ENCODE measurements around the gene HRAS.

DNA sequence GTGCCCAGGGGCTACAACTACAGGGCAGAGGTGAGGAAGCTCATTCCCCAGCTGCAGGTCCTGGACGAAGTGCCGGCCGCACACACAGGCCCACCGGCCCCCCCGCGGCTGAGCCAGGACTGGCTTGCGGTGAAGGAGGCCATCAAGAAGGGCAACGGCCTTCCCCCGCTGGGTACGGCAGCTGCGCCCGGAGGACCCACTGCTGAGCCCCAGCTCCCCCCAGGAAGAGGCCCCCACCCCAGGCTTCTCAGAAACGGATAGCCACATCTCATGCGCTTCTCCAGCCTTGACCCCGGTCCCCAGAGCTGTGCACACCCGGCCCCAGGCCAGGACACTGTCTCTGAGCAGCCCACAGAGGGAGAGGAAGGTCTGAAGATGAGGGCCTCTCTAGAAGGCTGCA, 15.8 kb upstream of the HRAS start:
- TF ChIP-seq EZH2 (IDR thresholded peaks at IDR 0.05; ENCODE audit: insufficient read depth, poor library complexity, severe bottlenecking): no peak
- TF ChIP-seq EZH2phosphoT487 (IDR thresholded peaks at IDR 0.05; ENCODE audit: insufficient read depth, low read depth): no peak

Data from GM23248 (cell line).